ENCODE data around the gene KCNMA1.

KCNMA1 gene

DNA sequence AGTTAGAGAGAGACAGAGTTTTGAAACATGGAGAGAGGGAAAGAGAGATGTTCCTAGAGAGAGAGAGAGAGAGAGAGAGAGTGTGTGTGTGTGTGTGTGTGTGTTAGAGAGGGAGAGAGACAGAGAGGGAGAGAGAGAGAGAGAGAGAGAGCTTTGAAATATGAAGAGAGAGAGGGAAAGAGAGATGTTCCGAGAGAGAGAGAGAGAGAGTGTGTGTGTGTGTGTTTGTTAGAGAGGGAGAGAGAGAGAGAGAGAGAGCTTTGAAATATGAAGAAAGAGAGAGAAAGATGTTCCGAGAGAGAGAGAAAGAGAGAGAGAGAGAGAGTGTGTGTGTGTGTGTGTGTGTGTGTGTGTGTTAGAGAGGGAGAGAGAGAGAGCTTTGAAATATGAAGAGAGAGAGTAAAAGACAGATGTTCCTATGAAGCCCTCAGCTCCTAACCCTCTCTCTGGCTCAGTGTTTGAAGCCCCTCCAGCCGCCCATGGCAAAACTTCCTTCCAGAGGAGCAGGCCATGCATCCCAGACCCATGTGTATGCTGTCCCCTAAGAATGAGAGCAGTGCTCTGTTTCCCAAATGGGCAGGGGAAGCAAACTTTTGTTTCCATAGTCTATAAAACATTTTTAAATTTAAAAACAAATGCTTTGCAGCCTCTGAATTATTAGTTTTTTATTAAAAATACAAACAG is 130.9 kb downstream of the KCNMA1 start:
- no peak for DNase-seq (ENCODE audit: low read depth)

GRCh38 chr10:77505431-77506334 is 131.9 kb downstream of the KCNMA1 start:
- DNase-seq (ENCODE audit: low read depth), result no peak

DNA sequence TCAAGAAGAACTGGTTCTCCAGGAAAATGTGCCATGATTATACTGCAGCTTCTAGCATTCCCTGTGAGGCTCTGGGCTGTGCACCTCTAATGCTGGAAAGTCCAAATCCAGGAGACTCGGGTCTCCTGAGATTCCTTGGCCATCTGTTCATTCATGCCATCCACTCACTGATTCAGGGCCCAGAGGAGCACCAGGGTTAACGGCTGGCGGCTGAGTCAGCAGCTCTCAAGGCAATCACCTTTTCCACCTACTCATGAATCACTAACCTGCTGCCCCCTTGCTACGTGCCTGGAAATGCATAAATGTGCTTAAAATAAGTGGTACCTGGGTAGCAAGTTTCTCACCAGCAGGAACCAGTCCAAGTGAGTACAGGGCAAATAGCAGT is 132.7 kb downstream of the KCNMA1 start:
- no peak for DNase-seq (ENCODE audit: low read depth)

DNA sequence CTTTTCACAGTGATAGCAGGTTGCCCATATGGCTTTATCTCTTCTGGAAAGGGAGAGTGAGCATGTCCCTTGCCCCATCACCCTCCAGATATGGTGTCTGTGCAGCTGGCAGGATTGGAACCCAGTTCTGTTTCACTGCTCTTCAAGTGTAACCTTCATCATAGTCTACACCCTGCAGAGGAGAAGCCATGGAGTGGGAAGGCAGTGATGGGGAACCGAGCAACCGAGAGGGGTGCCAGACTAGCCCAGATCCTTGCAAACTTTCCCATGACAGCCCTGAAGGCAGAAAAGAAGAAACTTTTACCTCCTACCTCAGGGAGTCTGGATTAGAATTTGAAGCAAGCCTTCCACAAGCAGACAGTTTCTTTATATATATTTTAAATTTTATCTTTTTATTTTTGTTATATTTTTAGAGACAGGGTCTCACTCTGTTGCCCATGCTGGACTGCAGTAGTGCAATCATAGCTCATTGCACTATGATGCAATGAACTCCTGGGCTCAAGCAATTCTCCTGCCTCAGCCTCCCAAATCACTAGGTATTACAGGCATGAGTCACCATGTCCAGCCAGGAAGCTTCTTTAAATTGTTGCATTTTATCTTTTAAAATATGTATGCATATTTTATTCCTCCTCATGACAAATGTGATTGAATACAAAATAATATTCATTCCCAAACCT is 133.3 kb downstream of the KCNMA1 start:
- DNase-seq (ENCODE audit: low read depth), result no peak

DNA sequence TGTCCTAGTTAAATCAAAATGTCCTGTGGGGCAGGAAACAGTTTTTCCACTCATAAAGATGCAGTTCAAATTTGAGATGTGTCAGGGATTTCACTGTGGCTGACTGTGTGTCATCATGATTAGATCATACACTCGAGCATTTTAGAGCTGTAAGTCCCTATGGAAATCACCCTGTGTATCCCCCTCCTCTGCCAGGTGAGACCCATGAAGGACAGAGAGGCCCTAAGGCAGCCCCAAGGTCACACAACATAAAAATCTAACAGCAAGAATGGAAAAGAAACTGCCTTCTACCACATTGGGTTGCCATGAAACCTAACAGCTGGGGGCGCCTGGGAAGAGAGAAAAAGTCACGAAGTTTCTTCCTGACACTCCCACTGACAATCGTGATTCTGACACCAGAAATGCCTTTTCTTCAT is 135.8 kb downstream of the KCNMA1 start:
- DNase-seq (ENCODE audit: low read depth), result no peak

GRCh38 chr10:77501152-77501845 is 136.3 kb downstream of the KCNMA1 start:
- DNase-seq (ENCODE audit: low read depth), result no peak

- DNase-seq (ENCODE audit: low read depth), result no peak
These were observed 136.9 kb downstream of the KCNMA1 start for GRCh38 chr10:77500754-77501151.

- DNase-seq (ENCODE audit: low read depth), result no peak
These were observed 138.8 kb downstream of the KCNMA1 start for GRCh38 chr10:77498829-77499228.

DNA sequence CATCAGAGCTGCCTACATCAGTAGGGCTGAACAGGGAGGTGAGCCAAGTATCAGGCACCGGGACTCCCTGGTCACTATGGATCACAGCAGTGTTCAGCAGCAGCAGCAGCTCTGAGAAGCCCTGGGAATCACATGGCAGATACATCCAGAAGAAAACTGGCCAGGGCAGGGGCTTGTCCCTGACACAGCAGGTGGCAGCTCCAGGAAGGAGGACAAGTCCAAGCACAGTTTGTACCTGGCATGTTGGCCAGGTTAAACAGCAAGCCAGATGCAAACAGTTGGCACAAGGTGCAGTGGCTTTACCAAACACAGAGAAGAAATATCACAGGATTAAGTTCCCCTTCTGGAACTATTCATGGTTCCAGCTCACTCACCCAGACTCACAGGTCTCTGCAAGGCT is 139.4 kb downstream of the KCNMA1 start:
- no peak for DNase-seq (ENCODE audit: low read depth)

- no peak for DNase-seq (ENCODE audit: low read depth)
These were observed 139.9 kb downstream of the KCNMA1 start for GRCh38 chr10:77497748-77498147.

DNA sequence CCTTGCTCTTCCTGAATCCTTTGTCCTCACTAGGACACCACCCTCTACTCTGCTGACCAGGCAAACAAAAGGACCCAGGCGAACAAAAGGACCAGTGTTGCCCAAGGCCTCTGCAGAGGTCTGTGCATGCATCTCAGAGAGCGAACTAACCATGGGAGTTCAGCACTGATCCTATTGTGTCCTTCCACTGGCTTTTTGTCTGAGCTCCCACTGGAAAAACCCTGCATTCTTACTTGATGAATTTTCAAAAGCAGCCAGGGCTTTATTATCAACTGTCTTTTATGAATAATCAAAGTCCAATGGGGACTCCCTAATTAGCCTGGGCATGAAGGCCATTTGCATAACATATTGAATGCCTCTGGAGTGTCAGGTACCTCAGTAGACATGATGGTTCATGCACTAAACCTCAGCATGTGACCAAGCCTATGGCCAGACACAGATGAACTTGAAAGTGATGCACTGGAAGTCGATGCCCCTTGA is 140.6 kb downstream of the KCNMA1 start:
- no peak for DNase-seq (ENCODE audit: low read depth)

GRCh38 chr10:77494756-77495541 is 142.7 kb downstream of the KCNMA1 start:
- no peak for DNase-seq (ENCODE audit: low read depth)

- no peak for DNase-seq (ENCODE audit: low read depth)
These were observed 143.3 kb downstream of the KCNMA1 start for GRCh38 chr10:77494327-77494726.

DNA sequence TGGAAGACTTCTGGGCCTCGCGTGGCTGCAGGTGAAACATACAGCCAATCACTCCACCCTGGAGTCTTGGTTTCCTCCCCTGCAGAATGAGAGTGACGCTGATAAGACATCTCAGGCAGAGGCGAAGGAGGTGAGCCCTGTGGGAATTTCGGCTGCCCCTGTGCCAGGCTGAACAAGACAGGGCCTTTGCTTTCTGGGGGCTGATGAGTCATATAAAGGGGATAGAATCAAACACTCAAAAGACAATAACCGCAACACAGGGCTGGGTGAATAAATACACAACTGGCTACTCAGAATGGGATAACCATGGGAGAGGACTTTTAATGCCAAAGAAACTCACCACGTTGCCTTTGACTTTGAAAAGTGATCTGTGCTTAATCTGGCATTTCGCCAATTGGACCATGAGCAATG is 143.8 kb downstream of the KCNMA1 start:
- DNase-seq (ENCODE audit: low read depth), result no peak

GRCh38 chr10:77493239-77493806 is 144.3 kb downstream of the KCNMA1 start:
- no peak for DNase-seq (ENCODE audit: low read depth)

GRCh38 chr10:77492368-77492994 is 145.1 kb downstream of the KCNMA1 start:
- DNase-seq (ENCODE audit: low read depth), result no peak

- DNase-seq (ENCODE audit: low read depth), result no peak
These were observed 146.9 kb downstream of the KCNMA1 start for GRCh38 chr10:77490534-77491314.

DNA sequence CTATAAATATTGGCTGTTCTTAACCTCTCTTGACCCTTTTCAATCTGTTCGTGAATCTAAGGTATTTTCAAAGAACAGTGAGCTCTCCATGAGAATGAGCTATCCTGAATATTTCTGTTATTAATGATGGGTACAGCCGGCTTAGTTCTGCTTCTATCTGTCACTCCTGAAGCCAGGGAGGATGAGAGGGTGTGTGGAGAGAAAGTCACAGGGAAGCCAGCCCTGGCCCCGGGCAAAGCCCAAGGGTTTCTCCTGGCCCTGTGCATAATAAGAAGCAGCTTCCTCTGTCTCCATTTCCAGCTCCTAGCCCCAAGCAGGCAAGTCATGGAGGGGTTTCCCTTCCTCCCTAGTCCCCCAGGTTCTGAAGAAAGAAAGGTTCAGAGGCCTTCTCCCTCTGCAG is 151.1 kb downstream of the KCNMA1 start:
- DNase-seq (ENCODE audit: low read depth), result no peak

- DNase-seq (ENCODE audit: low read depth), result no peak
These were observed 151.8 kb downstream of the KCNMA1 start for GRCh38 chr10:77485847-77486246.

- no peak for DNase-seq (ENCODE audit: low read depth)
These were observed 155.5 kb downstream of the KCNMA1 start for GRCh38 chr10:77482072-77482471.
